ENCODE measurements around the gene ONECUT3. TPM values are rescaled to one million over a fixed set of nuclear protein-coding genes. Genes with fewer than 3 reads are reported as not detected.

Gene ONECUT3
- total and polyA plus RNA-seq, 3 donors from 2014 or later: 0.13 to 0.39 (median 0.25) TPM

DNA sequence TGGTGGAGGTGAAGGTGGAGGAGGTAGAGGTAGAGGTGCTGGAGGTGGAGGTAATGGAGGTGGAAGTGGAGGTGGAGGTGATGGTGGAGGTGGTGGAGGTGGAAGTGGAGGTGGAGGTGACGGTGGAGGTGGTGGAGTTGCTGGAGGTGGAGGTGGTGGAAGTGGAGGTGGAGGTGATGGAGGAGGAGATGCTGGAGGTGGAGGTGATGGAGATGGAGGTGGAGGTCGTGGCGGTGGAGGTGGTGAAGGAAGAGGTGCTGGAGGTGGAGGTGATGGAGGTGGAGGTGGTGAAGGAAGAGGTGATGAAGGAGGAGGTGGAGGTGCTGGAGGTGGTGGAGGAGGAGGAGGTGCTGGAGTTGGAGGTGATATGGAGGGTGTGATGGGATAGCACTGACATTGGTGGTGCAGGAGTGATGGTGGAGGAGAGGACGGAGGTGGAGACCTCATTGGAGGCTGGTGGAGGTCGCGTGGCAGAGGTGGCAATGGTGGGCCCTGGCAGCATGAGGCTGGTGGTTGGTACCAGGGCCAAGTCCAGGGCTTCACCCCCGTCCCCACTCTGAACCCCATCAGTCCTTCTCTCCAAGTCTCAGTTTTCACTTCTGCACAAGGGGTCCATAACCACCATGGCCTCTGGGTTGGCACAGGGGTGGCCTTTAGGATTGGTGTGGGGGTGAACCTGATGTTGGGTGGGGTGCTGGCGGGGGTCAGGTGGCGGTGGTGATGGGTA is 15.8 kb downstream of the ONECUT3 start:
- intact Hi-C loops (cut with DNase I; ENCODE audit: low total_unique reads): loop anchor here (10.0 kb wide), 1 partner anchor 224 kb away; no protein-coding TSS in a partner anchor
- no peak overlapping the region for H3K4me3 ChIP-seq
- no peaks in the 10 kb centered on the region for H3K27me3 ChIP-seq
- 77 to 81% methylated on average over 9 of the region's 9 CpGs for WGBS, 2 donors
- no peaks in the 10 kb centered on the region for H3K9me3 ChIP-seq
- DNase-seq: no peak
- H3K27ac ChIP-seq: no peak overlapping the region
- TF ChIP-seq, protein P1, sequence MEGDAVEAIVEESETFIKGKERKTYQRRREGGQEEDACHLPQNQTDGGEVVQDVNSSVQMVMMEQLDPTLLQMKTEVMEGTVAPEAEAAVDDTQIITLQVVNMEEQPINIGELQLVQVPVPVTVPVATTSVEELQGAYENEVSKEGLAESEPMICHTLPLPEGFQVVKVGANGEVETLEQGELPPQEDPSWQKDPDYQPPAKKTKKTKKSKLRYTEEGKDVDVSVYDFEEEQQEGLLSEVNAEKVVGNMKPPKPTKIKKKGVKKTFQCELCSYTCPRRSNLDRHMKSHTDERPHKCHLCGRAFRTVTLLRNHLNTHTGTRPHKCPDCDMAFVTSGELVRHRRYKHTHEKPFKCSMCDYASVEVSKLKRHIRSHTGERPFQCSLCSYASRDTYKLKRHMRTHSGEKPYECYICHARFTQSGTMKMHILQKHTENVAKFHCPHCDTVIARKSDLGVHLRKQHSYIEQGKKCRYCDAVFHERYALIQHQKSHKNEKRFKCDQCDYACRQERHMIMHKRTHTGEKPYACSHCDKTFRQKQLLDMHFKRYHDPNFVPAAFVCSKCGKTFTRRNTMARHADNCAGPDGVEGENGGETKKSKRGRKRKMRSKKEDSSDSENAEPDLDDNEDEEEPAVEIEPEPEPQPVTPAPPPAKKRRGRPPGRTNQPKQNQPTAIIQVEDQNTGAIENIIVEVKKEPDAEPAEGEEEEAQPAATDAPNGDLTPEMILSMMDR (IDR thresholded peaks at IDR 0.05): no peak
- no peak for TF ChIP-seq POLR2A (IDR thresholded peaks at IDR 0.05)
- no peaks in the 10 kb centered on the region for H3K36me3 ChIP-seq (ENCODE audit: low read depth, missing control alignments)
- no peaks in the 10 kb centered on the region for H3K4me1 ChIP-seq

DNA sequence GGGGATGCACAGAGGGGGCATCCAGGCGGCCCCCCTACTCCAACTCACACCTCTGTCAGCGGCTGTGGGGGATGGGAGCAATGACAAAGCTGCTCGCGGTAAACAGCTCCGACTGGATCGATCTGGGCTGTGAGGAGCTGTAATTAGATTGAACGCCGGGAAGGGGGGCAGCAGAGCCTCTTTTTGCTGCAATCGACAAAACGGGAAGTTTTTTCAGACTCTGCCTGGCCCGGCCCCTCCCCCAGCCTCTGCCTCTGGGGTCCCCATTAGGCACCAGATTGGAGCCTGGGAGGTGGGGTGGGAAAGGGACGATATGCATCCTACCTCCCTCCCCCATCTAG is 16.3 kb downstream of the ONECUT3 start:
- no peak overlapping the region for H3K27ac ChIP-seq
- H3K4me3 ChIP-seq: no peak overlapping the region
- intact Hi-C loops (cut with DNase I; ENCODE audit: low total_unique reads): loop anchor here (10.0 kb wide), 1 partner anchor 225 kb away; no protein-coding TSS in a partner anchor
- TF ChIP-seq, protein P1 (IDR thresholded peaks at IDR 0.05): no peak
- TF ChIP-seq POLR2A (IDR thresholded peaks at IDR 0.05): no peak
- H3K9me3 ChIP-seq: no peaks in the 10 kb centered on the region
- DNase-seq: no peak
- WGBS, 2 donors: 23 to 52% methylated on average over 12 of the region's 12 CpGs
- H3K4me1 ChIP-seq: no peaks in the 10 kb centered on the region
- no peaks in the 10 kb centered on the region for H3K36me3 ChIP-seq (ENCODE audit: low read depth, missing control alignments)
- H3K27me3 ChIP-seq: no peaks in the 10 kb centered on the region

- Histone ChIP-seq H3K27me3 (peaks cover 2% of the 10 kb centered on the region), H3K4me1 (no peaks in the 10 kb centered on the region), H3K36me3 (ENCODE audit: low read depth, missing control alignments) (no peaks in the 10 kb centered on the region), H3K27ac (no peak overlapping the region), H3K9me3 (no peaks in the 10 kb centered on the region), H3K4me3 (no peak overlapping the region)
- no peak for DNase-seq
- no peak for TF ChIP-seq POLR2A (IDR thresholded peaks at IDR 0.05)
- TF ChIP-seq, protein P1 (IDR thresholded peaks at IDR 0.05): no peak
- intact Hi-C loops (cut with DNase I; ENCODE audit: low total_unique reads): no loop called here
- WGBS, 2 donors: 84 to 85% methylated on average over 4 of the region's 4 CpGs
Measured at GRCh38 chr19:1770866-1771576, 17.7 kb downstream of the ONECUT3 start.

- H3K4me3 ChIP-seq: no peak overlapping the region
Measured at GRCh38 chr19:1773184-1773583, 19.9 kb downstream of the ONECUT3 start.

More at GRCh38 chr19:1773184-1773583, 19.9 kb downstream of the ONECUT3 start:
- DNase-seq: no peak
- WGBS, 2 donors: 56 to 61% methylated on average over 7 to 8 of the region's 8 CpGs
- H3K36me3 ChIP-seq (ENCODE audit: low read depth, missing control alignments): no peaks in the 10 kb centered on the region
- H3K9me3 ChIP-seq: no peaks in the 10 kb centered on the region
- intact Hi-C loops (cut with DNase I; ENCODE audit: low total_unique reads): no loop called here
- no peaks in the 10 kb centered on the region for H3K4me1 ChIP-seq
- no peak overlapping the region for H3K27ac ChIP-seq
- H3K27me3 ChIP-seq: peaks cover 4% of the 10 kb centered on the region
- TF ChIP-seq POLR2A (IDR thresholded peaks at IDR 0.05): no peak
- TF ChIP-seq, protein P1 (IDR thresholded peaks at IDR 0.05): no peak
